HTERT RPE-1 (cell line): ENCODE measurements around the gene ITGB1BP1.

Source experiments
- in situ Hi-C: fragments of 300-500 bp; cut with MboI; formaldehyde crosslinking; loops from 4 replicates; pipeline ENCODE4 v1.14.3; 2020; ENCODE audit warnings: low sequenced_read_pairs

The ITGB1BP1 gene

GRCh38 chr2:9380702-9381628, 42.4 kb downstream of the ITGB1BP1 start:
- in situ Hi-C loops, result no loop called here

DNA sequence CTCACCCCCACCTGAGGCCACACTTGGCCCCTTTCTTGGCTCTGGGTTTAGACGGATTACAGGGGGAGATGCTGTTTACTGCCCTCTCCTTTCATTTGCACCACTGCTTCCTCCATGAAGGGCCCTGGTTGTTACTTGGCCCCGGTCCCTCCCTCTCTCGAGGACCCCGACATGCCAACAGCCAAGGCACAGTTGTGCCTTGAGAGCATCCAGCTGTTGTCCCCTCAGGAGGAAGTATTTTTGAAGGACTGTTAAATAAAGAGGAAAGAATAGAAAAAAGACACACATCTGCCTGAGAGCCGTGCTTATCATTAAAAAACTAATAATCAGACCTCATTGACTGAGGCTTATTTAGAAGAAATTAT, 44.0 kb downstream of the ITGB1BP1 start:
- in situ Hi-C loops, result no loop called here

DNA sequence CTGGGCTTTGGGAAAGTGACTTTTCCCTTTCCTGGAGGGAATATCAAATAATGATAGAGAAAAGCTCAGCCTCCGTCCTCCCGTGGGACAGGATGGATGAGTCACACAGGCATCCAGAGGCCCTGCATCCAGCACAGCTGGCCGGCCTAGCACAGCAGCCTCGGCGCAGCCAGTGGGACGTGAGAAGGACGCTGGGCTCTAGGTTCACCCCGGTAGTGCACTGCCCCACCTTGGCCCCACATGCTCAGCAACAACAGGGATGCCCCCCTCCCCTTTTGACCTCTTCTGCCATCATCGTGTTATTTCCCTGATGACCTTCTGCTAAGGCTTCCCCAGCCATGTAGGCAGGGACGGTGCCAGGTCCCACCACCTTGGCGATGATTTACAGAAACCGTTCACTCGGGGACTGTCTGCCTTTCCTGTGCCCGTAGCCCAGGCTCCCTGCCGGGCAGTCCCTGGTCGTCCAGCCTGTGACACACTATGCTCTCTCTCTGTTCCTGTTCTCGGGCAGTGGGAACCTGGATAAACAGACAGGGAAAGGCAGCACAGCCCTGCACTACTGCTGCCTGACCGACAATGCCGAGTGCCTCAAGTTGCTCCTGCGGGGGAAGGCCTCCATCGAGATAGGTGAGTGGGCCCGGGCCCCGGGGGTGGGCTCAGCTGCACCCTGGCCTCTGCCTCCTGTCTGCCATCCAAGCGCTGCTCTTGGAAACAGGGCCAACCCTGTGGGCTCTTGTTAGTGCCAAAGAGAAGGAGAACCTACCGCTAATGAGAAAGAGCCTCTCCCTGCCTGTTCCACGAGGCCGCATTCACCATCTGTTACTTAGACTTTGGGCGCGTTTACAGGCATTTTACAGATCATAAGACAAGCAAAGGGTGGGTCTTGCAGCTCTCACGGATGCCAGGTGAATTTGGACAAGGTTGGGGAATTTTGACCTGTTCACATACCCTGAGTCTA, 44.6 kb downstream of the ITGB1BP1 start:
- in situ Hi-C loops, result no loop called here

- in situ Hi-C loops, result no loop called here
These were observed 45.7 kb downstream of the ITGB1BP1 start for GRCh38 chr2:9377461-9378097.

DNA sequence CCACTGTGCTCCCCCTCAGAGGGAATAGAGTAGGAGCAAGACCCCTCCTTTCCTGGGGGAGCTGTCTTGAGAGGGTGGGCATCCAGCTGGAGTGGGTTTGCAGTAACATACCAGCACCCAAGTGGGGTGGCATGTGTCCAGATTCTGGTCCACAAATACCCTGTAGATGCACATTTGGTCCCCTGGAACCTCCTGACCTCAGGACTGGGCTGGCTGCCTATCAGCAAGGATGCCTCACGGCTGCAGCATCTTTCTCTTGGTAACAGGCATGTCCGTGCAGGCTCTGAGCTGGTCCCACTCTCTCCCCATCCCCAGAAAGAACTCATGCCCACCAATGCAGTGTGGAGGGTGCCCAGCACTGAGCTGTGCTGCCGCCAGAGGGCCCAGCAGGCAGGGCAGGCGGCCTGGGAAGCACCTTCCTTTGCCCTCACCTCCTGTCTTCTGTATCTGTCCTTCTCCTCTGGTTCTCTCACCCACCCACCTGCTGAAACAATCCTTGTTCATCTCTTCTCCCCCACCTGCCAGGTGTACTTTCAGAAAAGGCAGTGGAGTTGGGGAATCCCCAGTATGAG, 47.4 kb downstream of the ITGB1BP1 start:
- in situ Hi-C loops, result no loop called here

DNA sequence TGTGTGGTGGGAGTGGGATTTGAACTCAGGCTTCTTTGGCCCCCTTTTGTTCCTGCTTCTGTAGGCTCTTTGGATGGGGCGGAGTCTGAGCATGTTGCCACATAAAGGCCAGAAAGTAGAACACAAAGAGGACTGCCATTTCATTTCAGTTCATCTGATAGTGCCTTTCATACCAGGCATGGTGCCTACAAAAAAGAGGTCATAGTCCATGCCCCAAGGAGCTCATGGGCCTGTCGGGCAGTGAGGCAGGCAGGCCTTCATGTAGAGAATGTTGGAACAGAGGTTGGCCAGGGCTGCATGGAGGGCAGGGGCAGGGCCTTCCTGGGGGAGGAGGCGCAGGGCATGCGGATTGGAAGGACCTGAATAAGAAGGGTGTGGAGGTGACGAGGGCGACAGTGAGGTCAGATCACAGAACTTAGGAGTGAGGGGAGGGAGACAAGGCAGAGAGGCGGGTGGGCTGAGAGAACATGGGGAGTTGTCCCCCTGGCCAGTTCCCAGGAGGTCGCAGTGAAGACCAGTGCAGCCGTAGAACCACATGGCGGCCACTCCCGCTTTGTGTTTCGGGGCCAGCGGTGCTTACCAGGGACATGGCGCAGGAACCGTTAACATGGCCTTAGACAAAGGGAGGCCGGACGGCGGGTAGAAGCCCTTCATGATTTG, 49.1 kb downstream of the ITGB1BP1 start:
- in situ Hi-C loops, result no loop called here

DNA sequence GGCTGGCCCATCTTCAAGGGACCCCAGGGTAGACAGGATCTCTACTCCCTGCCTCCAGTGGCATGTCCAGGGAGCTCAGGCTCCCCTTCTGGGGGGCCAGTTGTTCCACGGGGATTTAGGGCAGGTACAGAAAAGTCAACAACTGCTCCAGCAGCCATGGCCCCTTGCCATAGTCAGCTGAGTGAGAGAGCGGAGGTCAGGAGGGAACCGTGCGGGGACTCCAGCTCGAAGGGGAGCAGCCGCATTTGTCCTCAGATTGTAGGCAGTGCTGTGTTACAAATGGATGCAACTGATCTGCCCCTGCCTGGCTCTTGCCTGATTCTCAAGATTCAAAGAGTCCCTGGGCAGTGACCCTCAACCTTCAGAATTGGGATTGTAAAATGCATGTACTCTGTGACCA, 49.9 kb downstream of the ITGB1BP1 start:
- in situ Hi-C loops, result no loop called here

- in situ Hi-C loops, result no loop called here
These were observed 50.3 kb downstream of the ITGB1BP1 start for GRCh38 chr2:9373047-9373446.

DNA sequence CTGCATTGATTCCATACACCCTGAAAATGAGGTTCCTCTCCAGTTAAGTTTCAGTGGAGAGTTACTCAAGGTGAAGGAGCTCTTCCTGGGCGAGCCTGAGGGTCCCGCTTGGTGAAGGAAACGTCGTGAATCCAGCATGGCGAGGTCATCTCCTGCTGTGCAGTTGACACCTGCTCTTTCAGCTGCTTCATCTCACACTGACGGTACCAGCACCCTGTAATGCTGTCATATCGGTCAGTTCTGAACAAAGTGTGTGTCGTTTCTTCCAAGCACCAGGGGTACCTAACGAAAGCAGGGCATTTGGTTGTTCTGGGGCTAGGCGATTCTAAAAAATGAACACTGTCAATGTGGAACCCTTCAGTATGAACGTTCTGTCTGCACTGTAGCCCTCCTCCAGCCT, 52.6 kb downstream of the ITGB1BP1 start:
- in situ Hi-C loops, result no loop called here

GRCh38 chr2:9366026-9366425, 57.3 kb downstream of the ITGB1BP1 start:
- in situ Hi-C loops, result no loop called here

DNA sequence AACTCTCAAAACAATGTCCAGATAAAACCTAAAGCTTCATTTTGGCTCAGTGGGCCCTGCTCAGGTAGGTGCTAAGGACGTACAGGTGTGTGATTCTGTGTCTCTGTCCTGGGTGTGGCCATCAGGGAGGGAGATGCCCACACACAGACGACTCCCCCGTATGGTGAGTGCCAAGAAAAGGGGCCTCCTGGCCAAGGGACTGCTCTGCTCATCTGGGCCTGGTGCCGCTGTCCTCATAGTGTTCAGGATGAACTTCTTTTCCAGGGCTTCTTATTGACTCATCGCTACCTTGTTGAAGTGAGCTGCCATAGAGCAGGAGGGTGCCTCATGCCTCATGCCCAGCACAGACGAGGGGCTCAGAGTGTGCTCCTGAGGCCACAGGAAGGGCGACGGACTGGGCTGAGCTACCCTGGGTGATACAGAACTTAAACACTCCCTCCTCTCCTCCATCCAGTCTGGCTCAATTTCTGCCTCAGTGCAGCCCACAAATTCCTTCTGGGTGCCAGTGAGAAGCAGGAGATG, 57.8 kb downstream of the ITGB1BP1 start:
- in situ Hi-C loops, result no loop called here

DNA sequence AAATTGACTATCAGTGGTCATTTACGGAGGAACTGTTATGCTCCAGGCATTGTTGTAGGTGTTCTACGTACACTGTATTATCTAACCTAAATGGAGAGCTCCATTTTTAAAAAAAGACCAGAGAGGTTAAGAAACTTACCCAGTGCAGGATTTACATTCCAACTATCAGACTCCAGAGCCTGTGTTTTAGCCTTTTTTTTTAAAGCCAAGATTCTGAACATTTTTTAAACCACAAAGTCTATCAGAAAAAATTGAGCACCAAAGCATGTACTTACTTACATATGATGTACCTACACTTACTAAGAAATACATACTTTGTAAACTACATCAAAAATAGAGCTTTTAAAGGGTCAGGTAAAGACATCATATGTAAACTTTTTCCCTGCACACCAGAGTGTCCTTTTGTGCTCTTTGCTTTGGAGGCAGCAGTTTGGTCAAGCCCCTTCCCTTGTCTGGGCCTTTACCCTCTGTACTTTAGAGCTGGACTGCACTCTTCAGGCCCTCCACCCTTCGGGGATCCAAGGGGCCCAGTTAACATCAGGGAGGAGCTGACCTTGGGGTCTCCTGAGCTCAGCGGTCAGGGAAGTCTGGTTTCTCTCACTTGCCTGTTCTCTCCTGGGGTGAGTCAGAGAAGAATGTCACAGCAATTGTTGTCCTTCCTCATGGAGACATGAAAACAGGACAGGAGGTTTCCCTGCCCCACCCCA, 58.4 kb downstream of the ITGB1BP1 start:
- in situ Hi-C loops, result no loop called here

GRCh38 chr2:9364373-9364772, 59.0 kb downstream of the ITGB1BP1 start:
- in situ Hi-C loops, result no loop called here

DNA sequence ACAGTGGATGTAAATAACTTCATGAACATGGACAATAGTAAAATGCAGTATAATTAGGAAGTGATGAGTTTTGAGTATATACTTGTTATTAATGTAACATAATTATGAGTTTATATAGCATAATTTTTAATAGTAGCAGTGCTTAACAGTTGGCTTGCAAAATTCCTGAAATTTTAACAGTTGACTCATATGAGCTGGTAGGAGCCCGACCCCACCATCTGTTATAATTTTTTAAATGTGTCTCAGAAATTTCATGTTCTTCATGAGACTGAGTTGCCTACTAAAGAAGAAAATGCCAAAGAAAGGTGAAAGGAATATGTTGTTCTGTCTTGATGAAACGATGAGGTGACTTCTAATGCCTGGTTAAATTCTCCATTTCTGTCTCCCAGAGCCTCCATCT, 62.6 kb downstream of the ITGB1BP1 start:
- in situ Hi-C loops, result no loop called here

DNA sequence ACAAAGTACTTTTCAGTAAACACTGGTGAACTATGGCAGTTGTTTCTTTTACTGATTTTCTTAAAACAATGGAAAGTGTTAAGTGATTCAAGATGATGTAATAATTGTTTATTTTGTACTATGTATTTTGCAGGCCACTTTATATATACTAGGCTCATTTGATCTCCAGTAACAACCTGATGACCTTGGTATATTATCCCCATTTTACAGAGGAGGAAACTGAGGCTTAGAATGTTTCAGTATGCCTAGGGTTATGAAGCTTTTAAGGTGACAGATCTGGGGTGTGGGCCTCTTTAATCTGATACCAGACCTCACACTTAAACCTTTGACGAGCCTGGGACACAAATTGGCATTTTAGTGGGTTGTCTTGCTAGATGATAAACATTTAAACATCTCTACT, 63.2 kb downstream of the ITGB1BP1 start:
- in situ Hi-C loops, result no loop called here

DNA sequence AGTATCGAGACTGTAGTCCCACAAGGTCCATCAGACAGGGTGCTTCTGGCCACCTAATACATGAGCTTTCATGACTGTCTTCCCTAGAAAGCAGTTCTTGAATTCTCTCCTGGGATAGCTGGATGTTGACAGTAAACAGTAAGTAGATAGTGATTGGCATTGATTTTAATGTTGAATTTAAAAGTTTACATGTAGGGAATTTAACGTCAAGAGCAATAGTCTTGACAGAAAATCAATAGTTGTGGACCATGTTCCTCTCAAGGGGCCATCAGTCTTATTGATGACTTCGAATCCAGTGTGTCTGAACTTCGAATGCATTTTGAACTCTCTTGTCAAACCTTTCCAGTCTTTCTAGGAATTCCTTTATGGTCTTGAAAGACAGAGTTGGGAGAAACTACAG, 63.9 kb downstream of the ITGB1BP1 start:
- in situ Hi-C loops, result no loop called here

GRCh38 chr2:9358846-9359245, 64.5 kb downstream of the ITGB1BP1 start:
- in situ Hi-C loops, result no loop called here

DNA sequence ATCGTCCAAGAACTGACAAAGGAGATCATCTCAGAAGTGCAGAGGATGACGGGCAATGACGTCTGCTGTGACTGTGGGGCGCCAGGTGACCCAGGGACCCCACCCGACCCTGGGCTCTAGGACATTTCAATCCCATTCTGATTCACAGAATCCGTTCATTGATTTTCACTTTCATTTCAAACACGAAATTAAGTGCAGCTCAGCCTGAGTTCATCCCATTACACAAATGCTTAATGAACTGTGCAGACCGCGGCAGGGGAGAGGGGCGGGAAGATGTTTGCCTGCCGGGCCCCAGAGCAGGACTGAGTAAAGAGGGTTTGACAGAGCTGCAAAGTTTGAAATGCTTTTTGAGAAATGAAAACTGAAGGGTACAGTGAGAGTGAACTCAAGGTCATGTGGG, 67.1 kb downstream of the ITGB1BP1 start:
- in situ Hi-C loops, result no loop called here

GRCh38 chr2:9355716-9356115, 67.6 kb downstream of the ITGB1BP1 start:
- in situ Hi-C loops, result no loop called here

DNA sequence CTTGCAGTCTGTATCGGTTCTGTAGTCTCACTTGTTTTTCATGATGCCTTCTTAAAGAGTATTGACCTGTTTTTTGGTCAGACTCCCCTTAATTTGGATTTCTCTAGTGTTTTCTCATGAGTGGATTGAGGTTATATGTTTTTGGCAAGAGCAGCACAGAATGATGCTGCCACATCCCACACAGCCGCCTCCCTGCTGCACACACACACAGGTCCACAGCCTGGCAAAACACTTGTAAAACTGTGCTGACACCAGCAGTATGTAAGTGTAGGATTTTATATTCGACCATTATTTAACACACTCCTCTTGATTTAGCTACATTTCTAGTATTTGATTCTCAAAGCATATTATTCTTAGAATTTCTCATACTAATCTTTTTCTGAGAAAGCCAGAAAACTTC, 68.1 kb downstream of the ITGB1BP1 start:
- in situ Hi-C loops, result no loop called here
